HepG2 (cell line): Measurements from ENCODE around the gene ZNF154. TPM values are rescaled to one million over a fixed set of nuclear protein-coding genes. Genes with fewer than 3 reads are reported as not detected.

Source experiments
- ETV6 ChIP-seq: sonication (generic); formaldehyde crosslinking; conservative IDR thresholded peaks from 2 replicates; pipeline ENCODE4 v1.4.0; 2020; ENCODE audit warnings: missing genetic modification reagents
- FLYWCH1 ChIP-seq: sonication (generic); formaldehyde crosslinking; IDR thresholded peaks from 2 replicates; pipeline ENCODE4 v1.8.1; 2023; ENCODE audit warnings: mild to moderate bottlenecking, missing genetic modification reagents
- FOXO1 ChIP-seq: sonication (generic); formaldehyde crosslinking; IDR thresholded peaks from 2 replicates; pipeline ENCODE4 v1.4.0; 2020; ENCODE audit warnings: missing genetic modification reagents
- HMG20A ChIP-seq: IDR thresholded peaks from 2 replicates; pipeline ENCODE4 v1.6.1; 2016; ENCODE audit warnings: borderline replicate concordance
- HNF4A ChIP-seq: sonication (generic); formaldehyde crosslinking; IDR thresholded peaks from 2 replicates; pipeline ENCODE4 v1.4.0; 2020; ENCODE audit warnings: missing genetic modification reagents
- MIXL1 ChIP-seq: IDR thresholded peaks from 2 replicates; pipeline ENCODE4 v1.6.1; 2016
- SATB2 ChIP-seq: sonication (generic); formaldehyde crosslinking; IDR thresholded peaks from 2 replicates; pipeline ENCODE4 v1.5.0; 2020; ENCODE audit warnings: missing genetic modification reagents
- SMARCC2 ChIP-seq: fragments of 450-650 bp; IDR thresholded peaks from 2 replicates; pipeline ENCODE4 v1.6.1; 2017; ENCODE audit warnings: antibody characterized with exemption, mild to moderate bottlenecking
- ZFP90 ChIP-seq: sonication (generic); formaldehyde crosslinking; IDR thresholded peaks from 2 replicates; pipeline ENCODE4 v1.8.0; 2022; ENCODE audit warnings: missing genetic modification reagents, mild to moderate bottlenecking, inconsistent platforms, borderline replicate concordance
- ZNF333 ChIP-seq: sonication (generic); formaldehyde crosslinking; IDR thresholded peaks from 2 replicates; pipeline ENCODE4 v1.4.0; 2020; ENCODE audit warnings: mild to moderate bottlenecking, missing genetic modification reagents, borderline replicate concordance
- ZNF569 ChIP-seq: sonication (generic); formaldehyde crosslinking; IDR thresholded peaks from 2 replicates; pipeline ENCODE4 v1.5.0; 2020; ENCODE audit warnings: mild to moderate bottlenecking, missing genetic modification reagents, moderate library complexity, borderline replicate concordance
- ZNF768 ChIP-seq: sonication (generic); formaldehyde crosslinking; IDR thresholded peaks from 2 replicates; pipeline ENCODE4 v1.4.0; 2020; ENCODE audit warnings: missing genetic modification reagents
- ZNF883 ChIP-seq: sonication (generic); formaldehyde crosslinking; IDR thresholded peaks from 2 replicates; pipeline ENCODE4 v1.5.1; 2020; ENCODE audit warnings: mild to moderate bottlenecking, missing genetic modification reagents; ENCODE audit errors: not compliant biosample characterization
- ZSCAN21 ChIP-seq: sonication (generic); formaldehyde crosslinking; IDR thresholded peaks from 2 replicates; pipeline ENCODE4 v1.8.0; 2022; ENCODE audit warnings: mild to moderate bottlenecking, missing genetic modification reagents, moderate library complexity, borderline replicate concordance
- polyA plus RNA-seq, 8 experiments: library from polyadenylated mRNA; depleted of rRNA in 3 of 8; stranded (reverse) in 7 of 8; unstranded in 1 of 8; fragments of >200 nt; fragmentation: Illumina TruSeq in 4 of 8; extraction: Trizol in 4 of 8; gene quantifications; 2 replicates each; pipeline versions ENCODE4 v1.2.1 to v1.2.3, GENCODE V29; 2011 to 2016; ENCODE audit warnings: low read depth in 4 of 8, missing spikeins in 1 of 8, mixed read lengths in 1 of 8; ENCODE audit not compliant: insufficient read depth in 1 of 8
- total RNA-seq, 5 experiments: library from RNA; depleted of rRNA; stranded (reverse); fragments of >200 nt; fragmentation: Illumina TruSeq; extraction: Trizol; gene quantifications; 2 replicates each; pipeline ENCODE4 v1.2.3, GENCODE V29; 2016; ENCODE audit warnings: low read depth in 1 of 5
- TF ChIP-seq, protein P1 (sequence below): sonication (generic); formaldehyde crosslinking; IDR thresholded peaks from 2 replicates; pipeline ENCODE4 v1.5.0; 2020; ENCODE audit warnings: mild to moderate bottlenecking, missing genetic modification reagents, borderline replicate concordance
- TF ChIP-seq, protein P2 (sequence below): IDR thresholded peaks from 2 replicates; pipeline ENCODE4 v1.6.1; 2016; ENCODE audit warnings: missing compliant biosample characterization, missing genetic modification reagents, borderline replicate concordance
- TF ChIP-seq, protein P3 (sequence below): sonication (generic); formaldehyde crosslinking; IDR thresholded peaks from 2 replicates; pipeline ENCODE4 v1.5.0; 2020; ENCODE audit warnings: mild to moderate bottlenecking, missing genetic modification reagents

Gene ZNF154
- total and polyA plus RNA-seq, 2 of the 13 experiments (the other 11 are each of a cell fraction or from before 2014, with no cell fraction given), result not detected

- TF ChIP-seq ZNF569 (CRISPR knock-in tag), result no peak
- peak; percentile 73; the same call in 1 of the 2 replicates for TF ChIP-seq ZFP90
- TF ChIP-seq, protein P1, sequence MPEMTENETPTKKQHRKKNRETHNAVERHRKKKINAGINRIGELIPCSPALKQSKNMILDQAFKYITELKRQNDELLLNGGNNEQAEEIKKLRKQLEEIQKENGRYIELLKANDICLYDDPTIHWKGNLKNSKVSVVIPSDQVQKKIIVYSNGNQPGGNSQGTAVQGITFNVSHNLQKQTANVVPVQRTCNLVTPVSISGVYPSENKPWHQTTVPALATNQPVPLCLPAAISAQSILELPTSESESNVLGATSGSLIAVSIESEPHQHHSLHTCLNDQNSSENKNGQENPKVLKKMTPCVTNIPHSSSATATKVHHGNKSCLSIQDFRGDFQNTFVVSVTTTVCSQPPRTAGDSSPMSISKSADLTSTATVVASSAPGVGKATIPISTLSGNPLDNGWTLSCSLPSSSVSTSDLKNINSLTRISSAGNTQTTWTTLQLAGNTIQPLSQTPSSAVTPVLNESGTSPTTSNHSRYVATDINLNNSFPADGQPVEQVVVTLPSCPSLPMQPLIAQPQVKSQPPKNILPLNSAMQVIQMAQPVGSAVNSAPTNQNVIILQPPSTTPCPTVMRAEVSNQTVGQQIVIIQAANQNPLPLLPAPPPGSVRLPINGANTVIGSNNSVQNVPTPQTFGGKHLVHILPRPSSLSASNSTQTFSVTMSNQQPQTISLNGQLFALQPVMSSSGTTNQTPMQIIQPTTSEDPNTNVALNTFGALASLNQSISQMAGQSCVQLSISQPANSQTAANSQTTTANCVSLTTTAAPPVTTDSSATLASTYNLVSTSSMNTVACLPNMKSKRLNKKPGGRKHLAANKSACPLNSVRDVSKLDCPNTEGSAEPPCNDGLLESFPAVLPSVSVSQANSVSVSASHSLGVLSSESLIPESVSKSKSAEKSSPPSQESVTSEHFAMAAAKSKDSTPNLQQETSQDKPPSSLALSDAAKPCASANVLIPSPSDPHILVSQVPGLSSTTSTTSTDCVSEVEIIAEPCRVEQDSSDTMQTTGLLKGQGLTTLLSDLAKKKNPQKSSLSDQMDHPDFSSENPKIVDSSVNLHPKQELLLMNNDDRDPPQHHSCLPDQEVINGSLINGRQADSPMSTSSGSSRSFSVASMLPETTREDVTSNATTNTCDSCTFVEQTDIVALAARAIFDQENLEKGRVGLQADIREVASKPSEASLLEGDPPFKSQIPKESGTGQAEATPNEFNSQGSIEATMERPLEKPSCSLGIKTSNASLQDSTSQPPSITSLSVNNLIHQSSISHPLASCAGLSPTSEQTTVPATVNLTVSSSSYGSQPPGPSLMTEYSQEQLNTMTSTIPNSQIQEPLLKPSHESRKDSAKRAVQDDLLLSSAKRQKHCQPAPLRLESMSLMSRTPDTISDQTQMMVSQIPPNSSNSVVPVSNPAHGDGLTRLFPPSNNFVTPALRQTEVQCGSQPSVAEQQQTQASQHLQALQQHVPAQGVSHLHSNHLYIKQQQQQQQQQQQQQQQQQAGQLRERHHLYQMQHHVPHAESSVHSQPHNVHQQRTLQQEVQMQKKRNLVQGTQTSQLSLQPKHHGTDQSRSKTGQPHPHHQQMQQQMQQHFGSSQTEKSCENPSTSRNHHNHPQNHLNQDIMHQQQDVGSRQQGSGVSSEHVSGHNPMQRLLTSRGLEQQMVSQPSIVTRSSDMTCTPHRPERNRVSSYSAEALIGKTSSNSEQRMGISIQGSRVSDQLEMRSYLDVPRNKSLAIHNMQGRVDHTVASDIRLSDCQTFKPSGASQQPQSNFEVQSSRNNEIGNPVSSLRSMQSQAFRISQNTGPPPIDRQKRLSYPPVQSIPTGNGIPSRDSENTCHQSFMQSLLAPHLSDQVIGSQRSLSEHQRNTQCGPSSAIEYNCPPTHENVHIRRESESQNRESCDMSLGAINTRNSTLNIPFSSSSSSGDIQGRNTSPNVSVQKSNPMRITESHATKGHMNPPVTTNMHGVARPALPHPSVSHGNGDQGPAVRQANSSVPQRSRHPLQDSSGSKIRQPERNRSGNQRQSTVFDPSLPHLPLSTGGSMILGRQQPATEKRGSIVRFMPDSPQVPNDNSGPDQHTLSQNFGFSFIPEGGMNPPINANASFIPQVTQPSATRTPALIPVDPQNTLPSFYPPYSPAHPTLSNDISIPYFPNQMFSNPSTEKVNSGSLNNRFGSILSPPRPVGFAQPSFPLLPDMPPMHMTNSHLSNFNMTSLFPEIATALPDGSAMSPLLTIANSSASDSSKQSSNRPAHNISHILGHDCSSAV (CRISPR knock-in tag), result no peak
- no peak for TF ChIP-seq SMARCC2
- TF ChIP-seq ZNF768 (CRISPR knock-in tag), result no peak
- TF ChIP-seq ETV6 (CRISPR knock-in tag), result no peak
- no peak for TF ChIP-seq FLYWCH1 (CRISPR knock-in tag)
- TF ChIP-seq, protein P2, sequence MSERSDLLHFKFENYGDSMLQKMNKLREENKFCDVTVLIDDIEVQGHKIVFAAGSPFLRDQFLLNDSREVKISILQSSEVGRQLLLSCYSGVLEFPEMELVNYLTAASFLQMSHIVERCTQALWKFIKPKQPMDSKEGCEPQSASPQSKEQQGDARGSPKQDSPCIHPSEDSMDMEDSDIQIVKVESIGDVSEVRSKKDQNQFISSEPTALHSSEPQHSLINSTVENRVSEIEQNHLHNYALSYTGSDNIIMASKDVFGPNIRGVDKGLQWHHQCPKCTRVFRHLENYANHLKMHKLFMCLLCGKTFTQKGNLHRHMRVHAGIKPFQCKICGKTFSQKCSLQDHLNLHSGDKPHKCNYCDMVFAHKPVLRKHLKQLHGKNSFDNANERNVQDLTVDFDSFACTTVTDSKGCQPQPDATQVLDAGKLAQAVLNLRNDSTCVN (CRISPR knock-in tag), result no peak
- no peak for TF ChIP-seq ZSCAN21
- peak; percentile 13 for TF ChIP-seq HNF4A (CRISPR knock-in tag)
- TF ChIP-seq, protein P3, sequence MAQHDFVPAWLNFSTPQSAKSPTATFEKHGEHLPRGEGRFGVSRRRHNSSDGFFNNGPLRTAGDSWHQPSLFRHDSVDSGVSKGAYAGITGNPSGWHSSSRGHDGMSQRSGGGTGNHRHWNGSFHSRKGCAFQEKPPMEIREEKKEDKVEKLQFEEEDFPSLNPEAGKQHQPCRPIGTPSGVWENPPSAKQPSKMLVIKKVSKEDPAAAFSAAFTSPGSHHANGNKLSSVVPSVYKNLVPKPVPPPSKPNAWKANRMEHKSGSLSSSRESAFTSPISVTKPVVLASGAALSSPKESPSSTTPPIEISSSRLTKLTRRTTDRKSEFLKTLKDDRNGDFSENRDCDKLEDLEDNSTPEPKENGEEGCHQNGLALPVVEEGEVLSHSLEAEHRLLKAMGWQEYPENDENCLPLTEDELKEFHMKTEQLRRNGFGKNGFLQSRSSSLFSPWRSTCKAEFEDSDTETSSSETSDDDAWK (CRISPR knock-in tag), result no peak
- TF ChIP-seq MIXL1 (CRISPR knock-in tag), result no peak
- no peak for TF ChIP-seq ZNF333
- TF ChIP-seq HMG20A (CRISPR knock-in tag), result no peak
- no peak for TF ChIP-seq FOXO1 (CRISPR knock-in tag)
- no peak for TF ChIP-seq SATB2 (CRISPR knock-in tag)
- TF ChIP-seq ZNF883 (CRISPR knock-in tag), result no peak
These were observed 37.8 kb upstream of the ZNF154 start, which contains the start of gene ZNF776 (continued) for GRCh38 chr19:57746580-57747471.
